ENCODE results near the gene FAM107B.
"Not testable (repeated sequence)": the region's sequence is repeated elsewhere in the genome, so short reads cannot be mapped to it uniquely, and the experiment has no call there.

The FAM107B gene

GRCh38 chr10:14731875-14732512 lies 42.7 kb downstream of the FAM107B start:
- no peak for FAIRE-seq

GRCh38 chr10:14728346-14728745 lies 46.4 kb downstream of the FAM107B start:
- no peak for FAIRE-seq

GRCh38 chr10:14727924-14728323 lies 46.8 kb downstream of the FAM107B start:
- FAIRE-seq, result no peak

GRCh38 chr10:14727465-14727864 lies 47.2 kb downstream of the FAM107B start:
- FAIRE-seq, result no peak

GRCh38 chr10:14724931-14725330 lies 49.8 kb downstream of the FAM107B start:
- no peak for FAIRE-seq

- no peak for FAIRE-seq
Measured at GRCh38 chr10:14723052-14723689, 51.5 kb downstream of the FAM107B start.

GRCh38 chr10:14717552-14717951 lies 57.1 kb downstream of the FAM107B start:
- FAIRE-seq, result no peak

GRCh38 chr10:14712991-14713424 lies 61.7 kb downstream of the FAM107B start:
- FAIRE-seq, result no peak

- FAIRE-seq, result not testable (repeated sequence)
Measured at GRCh38 chr10:14709344-14709743, 65.4 kb downstream of the FAM107B start.

- no peak for FAIRE-seq
Measured at GRCh38 chr10:14707481-14707880, 67.2 kb downstream of the FAM107B start.

GRCh38 chr10:14705548-14706230 lies 69.0 kb downstream of the FAM107B start:
- FAIRE-seq, result no peak

- FAIRE-seq, result no peak
Measured at GRCh38 chr10:14703631-14704001, 71.1 kb downstream of the FAM107B start.

- no peak for FAIRE-seq
Measured at GRCh38 chr10:14701466-14701865, 73.2 kb downstream of the FAM107B start.

GRCh38 chr10:14700546-14700945 lies 74.2 kb downstream of the FAM107B start:
- FAIRE-seq, result no peak

- no peak for FAIRE-seq
Measured at GRCh38 chr10:14699482-14699881, 75.2 kb downstream of the FAM107B start.

GRCh38 chr10:14698829-14699170 lies 75.9 kb downstream of the FAM107B start:
- no peak for FAIRE-seq

GRCh38 chr10:14698111-14698828 lies 76.4 kb downstream of the FAM107B start:
- no peak for FAIRE-seq

- no peak for FAIRE-seq
Measured at GRCh38 chr10:14697281-14697680, 77.4 kb downstream of the FAM107B start.

- no peak for FAIRE-seq
Measured at GRCh38 chr10:14696821-14697220, 77.9 kb downstream of the FAM107B start.

- FAIRE-seq, result no peak
Measured at GRCh38 chr10:14695847-14696480, 78.7 kb downstream of the FAM107B start.

- FAIRE-seq, result no peak
Measured at GRCh38 chr10:14693891-14694290, 80.8 kb downstream of the FAM107B start.

- FAIRE-seq, result no peak
Measured at GRCh38 chr10:14692344-14693076, 82.2 kb downstream of the FAM107B start.
